ENCODE measurements around the gene CDKL2. TPM values are rescaled to one million over a fixed set of nuclear protein-coding genes. Genes with fewer than 3 reads are reported as not detected.
"Not testable (repeated sequence)": the region's sequence is repeated elsewhere in the genome, so short reads cannot be mapped to it uniquely, and the experiment has no call there.

Gene CDKL2
- total and polyA plus RNA-seq, 2 of the 4 experiments (the other 2 are of a cell fraction) = 0.09 to 0.18 TPM

GRCh38 chr4:75664604-75665003, 34.3 kb upstream of the CDKL2 start:
- H2BK20ac ChIP-seq (ENCODE audit: low read depth, low read length); H3K27me3 ChIP-seq (ENCODE audit: control insufficient read depth, insufficient read depth, low read length); H4K91ac ChIP-seq (ENCODE audit: insufficient read depth, low read depth, low read length); H3K27ac ChIP-seq (ENCODE audit: insufficient read depth, low read length); intact Hi-C loops (cut with micrococcal nuclease); H3K36me3 ChIP-seq (ENCODE audit: control insufficient read depth, insufficient read depth, low read length); H2AK9ac ChIP-seq (replicated peaks; ENCODE audit: low read depth, low read length, poor library complexity); H3K4me1 ChIP-seq (ENCODE audit: control insufficient read depth, insufficient read depth, low read length); H2BK15ac ChIP-seq (ENCODE audit: low read depth, low read length); H4K5ac ChIP-seq (ENCODE audit: low read depth, low read length); H3K9me3 ChIP-seq (ENCODE audit: control insufficient read depth, insufficient read depth, low read length); H3K9ac ChIP-seq (ENCODE audit: low read depth, low read length); in situ Hi-C loops (cut with MboI; ENCODE audit: low sequenced_read_pairs); H3K56ac ChIP-seq (ENCODE audit: extremely low read depth, insufficient read depth, low read length); H2AFZ ChIP-seq (replicated peaks; ENCODE audit: low read length, poor library complexity); H3K23ac ChIP-seq (ENCODE audit: low read depth, low read length); H2BK120ac ChIP-seq (ENCODE audit: low read depth, low read length); H2AK5ac ChIP-seq (ENCODE audit: low read depth, low read length); ATAC-seq (ENCODE audit: low read depth); dilution Hi-C loops (cut with HindIII; ENCODE audit: low sequenced_read_pairs, unreplicated experiment); H2BK5ac ChIP-seq (ENCODE audit: low read depth, low read length, poor library complexity, severe bottlenecking); H3K9me1 ChIP-seq (ENCODE audit: insufficient read depth, low read length); H3K4me2 ChIP-seq (ENCODE audit: low read depth, low read length); H3K14ac ChIP-seq (replicated peaks; ENCODE audit: low read depth, low read length); H4K8ac ChIP-seq (ENCODE audit: low read depth in 2 of 2, low read length in 2 of 2); CTCF ChIA-PET; BruUV-seq (replicated peaks); DNase-seq; H3K18ac ChIP-seq (ENCODE audit: low read depth, low read length); H3K4ac ChIP-seq (ENCODE audit: low read depth, low read length); H3K4me3 ChIP-seq (ENCODE audit: insufficient read depth, low read depth, low read length): not testable (repeated sequence)
- WGBS, 2 experiments (ENCODE audit: extremely low coverage in 2 of 2, insufficient read length in 1 of 2) = no CpG with 5 or more reads among the region's 3 CpGs
- Histone ChIP-seq H4K20me1 (ENCODE audit: insufficient read depth, low read length) (peaks cover 80% of the 10 kb centered on the region), H3K79me1 (ENCODE audit: low read depth in 1 of 2, low read length in 2 of 2) (peaks cover 7 to 57% of the 10 kb centered on the region in 2 experiments)
- POLR2A ChIA-PET (ENCODE audit: unreplicated experiment) = interaction anchor here (0.5 kb wide), 1 partner anchor 120 kb away, joined by 5 read pairs; no protein-coding TSS in a partner anchor

Measured in IMR-90 (cell line).